ENCODE measurements around the gene KCNAB3. TPM values are rescaled to one million over a fixed set of nuclear protein-coding genes. Genes with fewer than 3 reads are reported as not detected.
A peak's percentile ranks its signal among the peaks of the same experiment; 100 is the strongest.

Gene KCNAB3
- total RNA-seq, 1 experiment from 2014 or later = 0.61 TPM

GRCh38 chr17:7927596-7927995 is 2.1 kb downstream of the KCNAB3 start:
- Histone ChIP-seq H3K4me3 (no peak overlapping the region), H3K36me3 (no peaks in the 10 kb centered on the region), H3K27me3 (no peaks in the 10 kb centered on the region), H3K27ac (no peak overlapping the region), H3K9me3 (replicated peaks) (no peaks in the 10 kb centered on the region), H3K4me1 (no peaks in the 10 kb centered on the region)
- DNase-seq = no peak

GRCh38 chr17:7922845-7923628 is 6.6 kb downstream of the KCNAB3 start:
- H3K4me1 ChIP-seq = no peaks in the 10 kb centered on the region

GRCh38 chr17:7922269-7922844 is 7.3 kb downstream of the KCNAB3 start:
- Histone ChIP-seq H3K27ac (no peak overlapping the region), H3K4me3 (no peak overlapping the region)

More at GRCh38 chr17:7922845-7923628, 6.6 kb downstream of the KCNAB3 start:
- Histone ChIP-seq H3K27me3 (no peaks in the 10 kb centered on the region), H3K9me3 (replicated peaks) (no peaks in the 10 kb centered on the region), H3K4me3 (no peak overlapping the region), H3K36me3 (no peaks in the 10 kb centered on the region), H3K27ac (no peak overlapping the region)
- DNase-seq = no peak

GRCh38 chr17:7916808-7917207 is 12.8 kb downstream of the KCNAB3 start:
- peak overlapping the region; percentile 90 for H3K27ac ChIP-seq
- no peaks in the 10 kb centered on the region; the same call in 1 of the 2 replicates for H3K4me1 ChIP-seq
- peaks cover 7% of the 10 kb centered on the region for H3K36me3 ChIP-seq
- peak; percentile 28 to 39 for DNase-seq
- H3K27me3 ChIP-seq = no peaks in the 10 kb centered on the region
- H3K4me3 ChIP-seq = peak overlapping the region; percentile 57
- H3K9me3 ChIP-seq (replicated peaks) = no peaks in the 10 kb centered on the region

More at GRCh38 chr17:7922269-7922844, 7.3 kb downstream of the KCNAB3 start:
- no peaks in the 10 kb centered on the region for H3K36me3 ChIP-seq
- no peaks in the 10 kb centered on the region for H3K27me3 ChIP-seq
- H3K4me1 ChIP-seq = no peaks in the 10 kb centered on the region
- DNase-seq = no peak
- H3K9me3 ChIP-seq (replicated peaks) = no peaks in the 10 kb centered on the region

- Histone ChIP-seq H3K9me3 (replicated peaks) (no peaks in the 10 kb centered on the region), H3K4me1 (no peaks in the 10 kb centered on the region; the same call in 1 of the 2 replicates), H3K4me3 (peak overlapping the region; percentile 57), H3K27ac (peak overlapping the region; percentile 90), H3K27me3 (no peaks in the 10 kb centered on the region), H3K36me3 (peaks cover 10% of the 10 kb centered on the region)
- DNase-seq = no peak
Measured at GRCh38 chr17:7916385-7916682, 13.3 kb downstream of the KCNAB3 start.

GRCh38 chr17:7915611-7916384 is 13.9 kb downstream of the KCNAB3 start, which contains the start of gene RNF227:
Gene RNF227 (minus strand): TSS chr17:7916289. CDS start chr17:7916195, 94 bp downstream.
- Histone ChIP-seq H3K27me3 (no peaks in the 10 kb centered on the region), H3K36me3 (peaks cover 16% of the 10 kb centered on the region), H3K4me3 (peak within 1 kb of the TSS; percentile 57), H3K4me1 (no peaks in the 10 kb centered on the region; the same call in 1 of the 2 replicates), H3K27ac (peak within 1 kb of the TSS; percentile 90), H3K9me3 (replicated peaks) (no peaks in the 10 kb centered on the region)
- DNase-seq = peak; percentile 95

GRCh38 chr17:7915179-7915610 is 14.5 kb downstream of the KCNAB3 start:
- no peaks in the 10 kb centered on the region for H3K9me3 ChIP-seq (replicated peaks)
- DNase-seq = no peak
- no peaks in the 10 kb centered on the region; the same call in 1 of the 2 replicates for H3K4me1 ChIP-seq
- H3K27ac ChIP-seq = peak overlapping the region; percentile 90; the same call in 1 of the 2 replicates
- H3K4me3 ChIP-seq = peak overlapping the region; percentile 57
- no peaks in the 10 kb centered on the region for H3K27me3 ChIP-seq
- H3K36me3 ChIP-seq = peaks cover 22% of the 10 kb centered on the region

- Histone ChIP-seq H3K27me3 (no peaks in the 10 kb centered on the region), H3K27ac (no peak overlapping the region), H3K4me3 (no peak overlapping the region), H3K4me1 (no peaks in the 10 kb centered on the region; the same call in 1 of the 2 replicates), H3K36me3 (peaks cover 39% of the 10 kb centered on the region), H3K9me3 (replicated peaks) (no peaks in the 10 kb centered on the region)
- DNase-seq = peak; percentile 26 to 55
Measured at GRCh38 chr17:7912927-7913524, 16.6 kb downstream of the KCNAB3 start.

GRCh38 chr17:7911116-7911515 is 18.5 kb downstream of the KCNAB3 start:
- H3K4me3 ChIP-seq = no peak overlapping the region
- no peaks in the 10 kb centered on the region for H3K9me3 ChIP-seq (replicated peaks)
- no peak overlapping the region for H3K27ac ChIP-seq
- H3K36me3 ChIP-seq = peaks cover 50% of the 10 kb centered on the region
- no peaks in the 10 kb centered on the region for H3K27me3 ChIP-seq
- no peak for DNase-seq
- no peaks in the 10 kb centered on the region for H3K4me1 ChIP-seq

- no peak for DNase-seq
- no peaks in the 10 kb centered on the region for H3K4me1 ChIP-seq
- no peaks in the 10 kb centered on the region for H3K27me3 ChIP-seq
- peaks cover 54% of the 10 kb centered on the region for H3K36me3 ChIP-seq
- H3K9me3 ChIP-seq (replicated peaks) = no peaks in the 10 kb centered on the region
- no peak overlapping the region for H3K27ac ChIP-seq
- H3K4me3 ChIP-seq = no peak overlapping the region
Measured at GRCh38 chr17:7910711-7911110, 18.9 kb downstream of the KCNAB3 start.

- no peaks in the 10 kb centered on the region for H3K9me3 ChIP-seq (replicated peaks)
- no peaks in the 10 kb centered on the region for H3K27me3 ChIP-seq
- H3K4me1 ChIP-seq = no peaks in the 10 kb centered on the region
- no peak overlapping the region for H3K4me3 ChIP-seq
- peaks cover 59% of the 10 kb centered on the region for H3K36me3 ChIP-seq
- no peak overlapping the region for H3K27ac ChIP-seq
- no peak for DNase-seq
Measured at GRCh38 chr17:7910281-7910680, 19.4 kb downstream of the KCNAB3 start.

GRCh38 chr17:7909089-7909488 is 20.6 kb downstream of the KCNAB3 start:
- no peak for DNase-seq
- no peak overlapping the region for H3K27ac ChIP-seq
- H3K4me1 ChIP-seq = no peaks in the 10 kb centered on the region
- H3K4me3 ChIP-seq = no peak overlapping the region
- H3K9me3 ChIP-seq (replicated peaks) = no peaks in the 10 kb centered on the region
- no peaks in the 10 kb centered on the region for H3K27me3 ChIP-seq
- peaks cover 71% of the 10 kb centered on the region for H3K36me3 ChIP-seq

- no peak overlapping the region for H3K4me3 ChIP-seq
- H3K36me3 ChIP-seq = peaks cover 87% of the 10 kb centered on the region
- no peak for DNase-seq
- no peak overlapping the region for H3K27ac ChIP-seq
- H3K27me3 ChIP-seq = no peaks in the 10 kb centered on the region
- no peaks in the 10 kb centered on the region for H3K4me1 ChIP-seq
- H3K9me3 ChIP-seq (replicated peaks) = no peaks in the 10 kb centered on the region
Measured at GRCh38 chr17:7903154-7904103, 26.2 kb downstream of the KCNAB3 start.

- Histone ChIP-seq H3K27ac (no peak overlapping the region), H3K4me3 (no peak overlapping the region), H3K27me3 (no peaks in the 10 kb centered on the region), H3K9me3 (replicated peaks) (no peaks in the 10 kb centered on the region), H3K36me3 (peaks cover 85% of the 10 kb centered on the region), H3K4me1 (peaks cover 20% of the 10 kb centered on the region)
- no peak for DNase-seq
Measured at GRCh38 chr17:7897773-7898172, 31.9 kb downstream of the KCNAB3 start.

All from SJCRH30 (cell line).